Caco-2 (cell line): ENCODE results near the gene CCDC82. TPM values are rescaled to one million over a fixed set of nuclear protein-coding genes. Genes with fewer than 3 reads are reported as not detected.
"Not testable (repeated sequence)": the region's sequence is repeated elsewhere in the genome, so short reads cannot be mapped to it uniquely, and the experiment has no call there.

Experiments
- BruUV-seq: library from RNA; stranded (reverse); fragments of 400-500 nt; replicated peaks from 2 replicates; lab custom pipeline; 2021; lab: Mats Ljungman, UMichigan
- CTCF ChIA-PET: fragments of 300-600 bp; sonication (Branson Sonifier 250); formaldehyde crosslinking; loops from one replicate; lab custom pipeline; 2022; ENCODE audit warnings: antibody characterized with exemption; lab: Charles Lee
- POLR2A ChIA-PET: fragments of 300-600 bp; sonication (Branson Sonifier 250); formaldehyde crosslinking; loops from one replicate; lab custom pipeline; 2022; ENCODE audit warnings: antibody characterized with exemption; lab: Charles Lee
- DNase-seq, 2 experiments: peaks; one replicate each; pipeline versions ENCODE4 v3.0.0 to v3.0.0-alpha.2; 2020 to 2022
- H3K27me3 ChIP-seq: replicated peaks from 2 replicates; pipeline ENCODE4 v1.6.0; 2011; ENCODE audit warnings: low read length; ENCODE audit not compliant: control insufficient read depth, insufficient read depth
- H3K36me3 ChIP-seq: 2 replicates; pipeline ENCODE4 v1.5.1; 2011; ENCODE audit warnings: low read length; ENCODE audit not compliant: control insufficient read depth, insufficient read depth
- H3K4me1 ChIP-seq: fragments of 250-450 bp; sonication (Bioruptor Pico); 2 replicates; pipeline ENCODE4 v1.5.1; 2020; ENCODE audit warnings: mild to moderate bottlenecking
- H3K4me3 ChIP-seq: 2 replicates; pipeline ENCODE4 v1.5.1; 2011; ENCODE audit warnings: low read depth, mild to moderate bottlenecking, control low read depth, low read length
- H3K9me3 ChIP-seq: fragments of 250-450 bp; sonication (Bioruptor Pico); 2 replicates; pipeline ENCODE4 v1.5.1; 2020; ENCODE audit warnings: mild to moderate bottlenecking, moderate library complexity
- H3K27ac Mint-ChIP-seq: one replicate; pipeline ENCODE4 v1.8.0; 2022; ENCODE audit warnings: mixed read lengths; ENCODE audit not compliant: unreplicated experiment
- H3K27me3 Mint-ChIP-seq: one replicate; pipeline ENCODE4 v1.8.0; 2022; ENCODE audit warnings: mixed read lengths; ENCODE audit not compliant: insufficient read depth, unreplicated experiment
- H3K36me3 Mint-ChIP-seq: one replicate; pipeline ENCODE4 v1.8.0; 2022; ENCODE audit warnings: mild to moderate bottlenecking, mixed read lengths; ENCODE audit not compliant: insufficient read depth, unreplicated experiment
- H3K4me1 Mint-ChIP-seq: one replicate; pipeline ENCODE4 v1.8.0; 2022; ENCODE audit warnings: low read depth, mixed read lengths; ENCODE audit not compliant: unreplicated experiment
- H3K4me3 Mint-ChIP-seq: one replicate; pipeline ENCODE4 v1.8.0; 2022; ENCODE audit warnings: mild to moderate bottlenecking, moderate library complexity, mixed read lengths; ENCODE audit not compliant: unreplicated experiment
- H3K9me3 Mint-ChIP-seq: one replicate; pipeline ENCODE4 v1.8.0; 2022; ENCODE audit warnings: mixed read lengths; ENCODE audit not compliant: unreplicated experiment
- CTCF ChIP-seq, 2 experiments: fragments of 200-600 bp in 1 of 2; IDR thresholded peaks; 1 replicate in 1 of 2; 2 replicates in 1 of 2; pipeline versions ENCODE4 v1.5.1 to v1.8.0; 2011 to 2022; ENCODE audit warnings: antibody characterized with exemption in 1 of 2, control low read depth in 1 of 2, inconsistent platforms in 1 of 2, low read depth in 1 of 2, low read length in 1 of 2, mild to moderate bottlenecking in 1 of 2, moderate library complexity in 1 of 2; ENCODE audit not compliant: insufficient read depth in 1 of 2, severe bottlenecking in 1 of 2, unreplicated experiment in 1 of 2
- intact Hi-C: fragments of 100-400 bp; cut with micrococcal nuclease; formaldehyde crosslinking; loops from one replicate; pipeline ENCODE4 v1.10.0; 2022; ENCODE audit not compliant: unreplicated experiment
- total RNA-seq: library from RNA; stranded (reverse); gene quantifications from 2 replicates; pipeline ENCODE4 v1.2.3, GENCODE V29; 2022

Gene CCDC82
- total RNA-seq, 1 experiment from 2014 or later = 38.2 TPM

GRCh38 chr11:96424693-96425092 is 35.0 kb upstream of the CCDC82 start:
- intact Hi-C loops = loop anchor here (10.0 kb wide), 1 partner anchor 1360 kb away; the partner anchor contains the start of gene SRSF8
- Histone ChIP-seq H3K4me1 (peaks cover 5% of the 10 kb centered on the region; the same call in 1 of the 2 replicates), H3K9me3 (no peaks in the 10 kb centered on the region), H3K36me3 (no peaks in the 10 kb centered on the region), H3K4me3 (no peak overlapping the region), H3K27me3 (no peaks in the 10 kb centered on the region; the same call in 1 of the 2 replicates)
- ChIA-PET CTCF (interaction anchor here (0.6 to 1.2 kb wide), 9 partner anchors 31 to 1185 kb away, joined by 3 to 5 read pairs (median 4); partner anchors contain the start of genes CEP57 and MAML2), POLR2A (interaction anchor here (0.7 kb wide), 1 partner anchor 614 kb away, joined by 4 read pairs; no protein-coding TSS in a partner anchor)
- no peaks in the 10 kb centered on the region for H3K36me3 Mint-ChIP-seq
- no peak for DNase-seq
- H3K27me3 Mint-ChIP-seq = peaks cover 19% of the 10 kb centered on the region
- H3K4me3 Mint-ChIP-seq = no peak overlapping the region
- BruUV-seq = no TSS peak
- no peak for TF ChIP-seq CTCF (IDR thresholded peaks at IDR 0.05; ENCODE audit: insufficient read depth in 1 of 2, low read depth in 1 of 2, low read length in 1 of 2, severe bottlenecking in 1 of 2, unreplicated experiment in 1 of 2)
- no peak overlapping the region for H3K27ac Mint-ChIP-seq
- H3K4me1 Mint-ChIP-seq = no peaks in the 10 kb centered on the region
- H3K9me3 Mint-ChIP-seq = peaks cover 6% of the 10 kb centered on the region

DNA sequence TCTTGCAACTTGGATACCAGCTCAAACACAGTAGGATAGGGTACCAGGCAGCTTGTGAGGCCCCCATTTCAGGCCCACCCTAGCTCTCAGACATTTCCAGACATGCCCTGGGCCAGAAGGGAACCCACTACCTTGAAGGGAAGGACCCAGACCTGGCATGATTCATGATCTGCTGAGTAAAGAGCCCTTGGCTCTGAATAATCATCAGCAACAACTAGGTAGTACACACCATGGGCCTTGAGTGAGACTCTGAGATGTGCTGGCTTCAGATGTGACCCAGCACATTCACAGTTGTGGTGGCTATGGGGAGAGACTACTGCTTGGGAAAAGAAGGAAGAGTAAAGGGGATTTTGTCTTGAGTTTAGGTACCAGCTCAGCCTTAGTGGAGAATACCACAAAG is 23.7 kb upstream of the CCDC82 start:
- intact Hi-C loops = no loop called here
- H3K36me3 Mint-ChIP-seq = no peaks in the 10 kb centered on the region
- H3K4me3 Mint-ChIP-seq = no peak overlapping the region
- Histone ChIP-seq H3K36me3 (no peaks in the 10 kb centered on the region), H3K4me1 (peaks cover 8% of the 10 kb centered on the region), H3K27me3 (no peaks in the 10 kb centered on the region), H3K4me3 (no peak overlapping the region), H3K9me3 (peaks cover 5% of the 10 kb centered on the region; the same call in 1 of the 2 replicates)
- no TSS peak for BruUV-seq
- ChIA-PET POLR2A (no interaction called here), CTCF (interaction anchor here (0.7 to 0.9 kb wide), 2 partner anchors 71 to 559 kb away, joined by 3 read pairs; partner anchors contain the start of gene MAML2)
- H3K9me3 Mint-ChIP-seq = peaks cover 21% of the 10 kb centered on the region
- peaks cover 8% of the 10 kb centered on the region for H3K27me3 Mint-ChIP-seq
- no peak for DNase-seq
- H3K4me1 Mint-ChIP-seq = no peaks in the 10 kb centered on the region
- TF ChIP-seq CTCF (IDR thresholded peaks at IDR 0.05; ENCODE audit: insufficient read depth in 1 of 2, low read depth in 1 of 2, low read length in 1 of 2, severe bottlenecking in 1 of 2, unreplicated experiment in 1 of 2) = no peak
- no peak overlapping the region for H3K27ac Mint-ChIP-seq

- no peak overlapping the region for H3K4me3 Mint-ChIP-seq
- Histone ChIP-seq H3K4me1 (peaks cover 8% of the 10 kb centered on the region), H3K27me3 (no peaks in the 10 kb centered on the region), H3K4me3 (no peak overlapping the region), H3K36me3 (no peaks in the 10 kb centered on the region), H3K9me3 (peaks cover 5% of the 10 kb centered on the region; the same call in 1 of the 2 replicates)
- no peak overlapping the region for H3K27ac Mint-ChIP-seq
- intact Hi-C loops = no loop called here
- DNase-seq = no peak
- ChIA-PET POLR2A (no interaction called here), CTCF (interaction anchor here (0.6 to 0.9 kb wide), 3 partner anchors 23 to 558 kb away, joined by 3 to 4 read pairs (median 3); partner anchors contain the start of genes CCDC82, JRKL and MAML2)
- H3K36me3 Mint-ChIP-seq = no peaks in the 10 kb centered on the region
- H3K27me3 Mint-ChIP-seq = peaks cover 8% of the 10 kb centered on the region
- no TSS peak for BruUV-seq
- no peaks in the 10 kb centered on the region for H3K4me1 Mint-ChIP-seq
- peaks cover 21% of the 10 kb centered on the region for H3K9me3 Mint-ChIP-seq
- no peak for TF ChIP-seq CTCF (IDR thresholded peaks at IDR 0.05; ENCODE audit: insufficient read depth in 1 of 2, low read depth in 1 of 2, low read length in 1 of 2, severe bottlenecking in 1 of 2, unreplicated experiment in 1 of 2)
Measured at GRCh38 chr11:96412761-96413381, 23.2 kb upstream of the CCDC82 start.

- H3K27me3 ChIP-seq, H3K9me3 ChIP-seq, intact Hi-C loops, H3K36me3 ChIP-seq, H3K4me1 ChIP-seq, H3K27me3 Mint-ChIP-seq, CTCF ChIA-PET, H3K36me3 Mint-ChIP-seq, H3K4me1 Mint-ChIP-seq: not testable (repeated sequence)
- peak overlapping the region; percentile 42 for H3K4me3 ChIP-seq
- BruUV-seq = TSS peak; percentile 90
- peaks cover 21% of the 10 kb centered on the region for H3K9me3 Mint-ChIP-seq
- POLR2A ChIA-PET = interaction anchor here (1.2 kb wide), 1 partner anchor 22 kb away, joined by 10 read pairs; the partner anchor contains the start of genes CCDC82 and JRKL
- H3K27ac Mint-ChIP-seq = peak overlapping the region; percentile 94
- peak; percentile 56 to 76 for DNase-seq
- peak overlapping the region; percentile 79 for H3K4me3 Mint-ChIP-seq
Measured at GRCh38 chr11:96411412-96411811, 21.7 kb upstream of the CCDC82 start.
